Nephron (organoid): ENCODE data around the gene CST1.
"Not testable (repeated sequence)": the region's sequence is repeated elsewhere in the genome, so short reads cannot be mapped to it uniquely, and the experiment has no call there.

Source experiments
- H3K27ac Mint-ChIP-seq, 3 experiments: 2 replicates each; pipeline ENCODE4 v1.8.0; 2020; ENCODE audit warnings: mixed read lengths in 3 of 3, mild to moderate bottlenecking in 2 of 3, moderate library complexity in 1 of 3
- H3K27me3 Mint-ChIP-seq: 2 replicates; pipeline ENCODE4 v1.8.0; 2021; ENCODE audit warnings: low read depth, mild to moderate bottlenecking, moderate library complexity, mixed read lengths
- H3K36me3 Mint-ChIP-seq: 2 replicates; pipeline ENCODE4 v1.8.0; 2020; ENCODE audit warnings: low read depth, mixed read lengths
- H3K4me1 Mint-ChIP-seq: 2 replicates; pipeline ENCODE4 v1.8.0; 2020; ENCODE audit warnings: mixed read lengths
- H3K4me3 Mint-ChIP-seq, 3 experiments: 2 replicates each; pipeline ENCODE4 v1.8.0; 2020; ENCODE audit warnings: mild to moderate bottlenecking in 3 of 3, mixed read lengths in 3 of 3, moderate library complexity in 2 of 3
- H3K9me3 Mint-ChIP-seq: 2 replicates; pipeline ENCODE4 v1.8.0; 2020; ENCODE audit warnings: mixed read lengths
- CTCF ChIP-seq, 3 experiments: fragments of 200-600 bp; sonication (generic); IDR thresholded peaks; one replicate each; pipeline ENCODE4 v1.5.0; 2021; ENCODE audit warnings: antibody characterized with exemption in 3 of 3; ENCODE audit not compliant: unreplicated experiment in 3 of 3

CST1 gene

GRCh38 chr20:23772074-23772473 lies 21.3 kb upstream of the CST1 start:
- H3K27me3 Mint-ChIP-seq, result peaks cover 13% of the 10 kb centered on the region
- H3K9me3 Mint-ChIP-seq, result no peaks in the 10 kb centered on the region
- peaks cover 6% of the 10 kb centered on the region for H3K4me1 Mint-ChIP-seq
- no peak overlapping the region for H3K4me3 Mint-ChIP-seq
- H3K36me3 Mint-ChIP-seq, result no peaks in the 10 kb centered on the region
- TF ChIP-seq CTCF (IDR thresholded peaks at IDR 0.05; ENCODE audit: unreplicated experiment in 3 of 3), result no peak
- no peak overlapping the region for H3K27ac Mint-ChIP-seq

DNA sequence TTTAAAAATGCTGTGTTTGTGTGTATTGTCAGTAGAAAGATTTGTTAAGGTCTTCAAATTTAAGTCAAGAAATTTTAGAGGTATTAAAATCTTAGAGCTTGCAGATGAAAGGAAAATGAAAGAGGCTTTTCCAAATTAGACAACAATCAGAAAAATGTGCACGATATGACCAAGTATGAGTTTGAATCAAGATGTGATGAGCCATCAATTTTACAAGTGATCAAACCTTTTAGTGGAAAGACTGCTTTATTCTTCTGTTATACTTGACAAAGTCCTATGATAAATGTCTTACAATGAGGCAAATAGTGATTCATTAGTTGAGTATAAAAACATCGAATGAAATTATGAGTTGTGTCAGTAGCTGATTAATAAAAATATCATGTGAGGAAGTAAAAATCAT lies 19.6 kb upstream of the CST1 start:
- Mint-ChIP-seq H3K4me3 (no peak overlapping the region), H3K27ac (no peak overlapping the region), H3K27me3 (peaks cover 17% of the 10 kb centered on the region), H3K9me3 (no peaks in the 10 kb centered on the region), H3K4me1 (no peaks in the 10 kb centered on the region), H3K36me3 (no peaks in the 10 kb centered on the region)
- no peak for TF ChIP-seq CTCF (IDR thresholded peaks at IDR 0.05; ENCODE audit: unreplicated experiment in 3 of 3)

DNA sequence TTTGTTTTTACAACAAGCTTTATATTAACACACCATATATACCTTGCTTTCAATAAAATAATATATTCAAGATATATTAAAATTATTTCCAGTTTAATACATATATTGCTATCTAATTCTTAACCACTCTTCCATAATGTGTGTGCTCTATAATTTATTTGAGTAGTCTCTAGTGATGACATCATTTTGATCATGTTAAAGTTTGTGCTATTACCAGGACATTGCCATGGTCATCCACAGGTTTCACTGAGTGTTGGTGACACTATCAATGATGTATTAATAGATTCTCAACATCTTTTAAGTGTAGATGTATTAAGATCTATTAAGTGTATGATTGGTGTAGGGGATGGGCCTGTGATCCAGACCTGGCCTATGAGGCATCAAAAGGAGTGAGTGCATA lies 17.8 kb upstream of the CST1 start:
- not testable (repeated sequence) for H3K27ac Mint-ChIP-seq, H3K36me3 Mint-ChIP-seq, H3K4me1 Mint-ChIP-seq, H3K4me3 Mint-ChIP-seq, H3K9me3 Mint-ChIP-seq
- peaks cover 17% of the 10 kb centered on the region for H3K27me3 Mint-ChIP-seq

DNA sequence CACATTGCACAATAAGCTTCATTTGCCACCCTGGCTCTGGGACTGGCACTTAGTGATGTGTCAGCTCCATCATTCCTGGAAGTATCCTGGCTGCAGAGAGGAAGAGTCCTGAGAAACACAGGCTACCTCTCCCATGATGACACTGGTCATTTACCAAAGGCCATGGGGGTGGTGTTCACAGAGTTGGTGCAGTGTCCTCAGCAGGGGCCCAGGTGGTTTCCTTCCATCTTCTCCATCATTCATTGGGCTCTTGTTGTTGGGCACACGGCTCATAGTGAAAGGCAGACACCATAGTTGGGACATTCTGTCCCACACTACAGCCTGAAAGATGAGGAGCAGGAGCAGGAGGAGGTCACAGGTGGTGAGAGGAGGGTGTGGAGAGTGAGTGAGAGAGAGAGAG lies 15.8 kb upstream of the CST1 start:
- Mint-ChIP-seq H3K4me3 (no peak overlapping the region), H3K36me3 (no peaks in the 10 kb centered on the region), H3K9me3 (no peaks in the 10 kb centered on the region), H3K27me3 (peaks cover 8% of the 10 kb centered on the region), H3K27ac (no peak overlapping the region), H3K4me1 (no peaks in the 10 kb centered on the region)
- TF ChIP-seq CTCF (IDR thresholded peaks at IDR 0.05; ENCODE audit: unreplicated experiment in 3 of 3), result no peak

DNA sequence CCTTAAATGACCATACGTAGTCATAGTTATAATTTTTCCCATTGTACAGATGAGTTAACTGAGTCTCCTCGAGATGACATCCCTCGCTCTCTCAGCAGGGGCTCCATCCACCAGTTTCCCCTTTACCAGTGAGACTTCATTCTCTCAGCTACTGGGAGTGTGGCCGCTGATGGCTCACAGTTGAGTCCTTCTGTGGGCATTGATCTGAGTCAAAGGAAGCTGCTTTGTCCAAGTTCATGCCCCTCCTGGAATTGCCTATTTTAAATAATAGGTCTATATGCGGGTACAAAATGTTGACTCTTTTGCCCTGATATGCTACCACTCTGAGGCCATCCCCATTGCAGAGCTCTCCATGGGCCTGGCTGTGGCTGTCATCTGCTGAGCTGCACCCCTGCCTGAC lies 14.8 kb upstream of the CST1 start:
- no peak overlapping the region for H3K27ac Mint-ChIP-seq
- H3K4me1 Mint-ChIP-seq, result no peaks in the 10 kb centered on the region
- no peaks in the 10 kb centered on the region for H3K36me3 Mint-ChIP-seq
- peaks cover 4% of the 10 kb centered on the region for H3K27me3 Mint-ChIP-seq
- no peaks in the 10 kb centered on the region for H3K9me3 Mint-ChIP-seq
- no peak for TF ChIP-seq CTCF (IDR thresholded peaks at IDR 0.05; ENCODE audit: unreplicated experiment in 3 of 3)
- H3K4me3 Mint-ChIP-seq, result no peak overlapping the region

GRCh38 chr20:23764630-23765029 lies 13.9 kb upstream of the CST1 start:
- not testable (repeated sequence) for H3K36me3 Mint-ChIP-seq, H3K4me1 Mint-ChIP-seq, H3K9me3 Mint-ChIP-seq, H3K4me3 Mint-ChIP-seq, H3K27ac Mint-ChIP-seq, H3K27me3 Mint-ChIP-seq

- no peaks in the 10 kb centered on the region for H3K4me1 Mint-ChIP-seq
- TF ChIP-seq CTCF (IDR thresholded peaks at IDR 0.05; ENCODE audit: unreplicated experiment in 3 of 3), result no peak
- H3K36me3 Mint-ChIP-seq, result no peaks in the 10 kb centered on the region
- no peaks in the 10 kb centered on the region for H3K9me3 Mint-ChIP-seq
- H3K4me3 Mint-ChIP-seq, result no peak overlapping the region
- no peak overlapping the region for H3K27ac Mint-ChIP-seq
- peaks cover 4% of the 10 kb centered on the region for H3K27me3 Mint-ChIP-seq
Measured at GRCh38 chr20:23763345-23763744, 12.6 kb upstream of the CST1 start.
